HL-60 (cell line): ENCODE data around the gene SAMD9L.
A peak's percentile ranks its signal among the peaks of the same experiment; 100 is the strongest.

Experiments used
- DNase-seq, 2 experiments: peaks; one replicate each; pipeline ENCODE4 v3.0.0-alpha.2; 2010 to 2020; ENCODE audit warnings: low read depth in 1 of 2, low spot score in 1 of 2
- H3K27ac ChIP-seq: fragments of 250-450 bp; sonication (Bioruptor Pico); replicated peaks from 2 replicates; pipeline ENCODE4 v1.5.1; 2020; ENCODE audit warnings: mild to moderate bottlenecking, moderate library complexity
- H3K27me3 ChIP-seq: fragments of 250-450 bp; sonication (Bioruptor Pico); 2 replicates; pipeline ENCODE4 v1.5.1; 2021; ENCODE audit warnings: mild to moderate bottlenecking, moderate library complexity; ENCODE audit not compliant: insufficient read depth, poor library complexity, severe bottlenecking
- H3K4me3 ChIP-seq: replicated peaks from 2 replicates; pipeline ENCODE4 v1.5.1; 2011; ENCODE audit warnings: mild to moderate bottlenecking, control low read depth, low read length; ENCODE audit not compliant: insufficient read depth
- CTCF ChIP-seq: IDR thresholded peaks from one replicate; pipeline ENCODE4 v1.5.1; 2011; ENCODE audit warnings: low read length, control low read depth, inconsistent platforms; ENCODE audit not compliant: insufficient read depth
- GABPA ChIP-seq: IDR thresholded peaks from 2 replicates; pipeline ENCODE4 v1.6.1; 2012; ENCODE audit warnings: low read depth
- POLR2AphosphoS5 ChIP-seq: IDR thresholded peaks from 2 replicates; pipeline ENCODE4 v1.6.1; 2012; ENCODE audit warnings: low read depth
- REST ChIP-seq: IDR thresholded peaks from 2 replicates; pipeline ENCODE4 v1.6.1; 2012; ENCODE audit warnings: low read depth; ENCODE audit not compliant: insufficient replicate concordance
- SPI1 ChIP-seq: IDR thresholded peaks from 2 replicates; pipeline ENCODE4 v1.6.1; 2012; ENCODE audit warnings: low read depth, mild to moderate bottlenecking, borderline replicate concordance

The SAMD9L gene

GRCh38 chr7:93150200-93150835, 2.1 kb upstream of the SAMD9L start:
- no peak overlapping the region for H3K27ac ChIP-seq
- H3K27me3 ChIP-seq: no peaks in the 10 kb centered on the region
- 0 out of 2 replicates have a peak, but pooled peaks have one; percentile 32 for TF ChIP-seq SPI1
- TF ChIP-seq CTCF: no peak
- no peak overlapping the region for H3K4me3 ChIP-seq
- peak in 1 of 2 experiments; percentile 49 for DNase-seq

GRCh38 chr7:93148727-93149126, 542 bp upstream of the SAMD9L start:
- H3K4me3 ChIP-seq: no peak overlapping the region
- no peak for DNase-seq
- H3K27ac ChIP-seq: peak overlapping the region; percentile 65
- no peak for TF ChIP-seq POLR2AphosphoS5
- no peak for TF ChIP-seq SPI1
- no peak for TF ChIP-seq GABPA
- TF ChIP-seq CTCF: no peak
- TF ChIP-seq REST: no peak
- H3K27me3 ChIP-seq: no peaks in the 10 kb centered on the region

GRCh38 chr7:93147363-93147762, 822 bp downstream of the SAMD9L start:
- peak overlapping the region; percentile 33 for H3K4me3 ChIP-seq
- peak in 1 of 2 experiments; percentile 32 for DNase-seq
- TF ChIP-seq SPI1 (no peak), GABPA (no peak), CTCF (no peak), REST (no peak), POLR2AphosphoS5 (no peak)
- H3K27me3 ChIP-seq: no peaks in the 10 kb centered on the region
- H3K27ac ChIP-seq: peak overlapping the region; percentile 65

GRCh38 chr7:93146472-93147141, 1.6 kb downstream of the SAMD9L start:
- no peaks in the 10 kb centered on the region for H3K27me3 ChIP-seq
- H3K4me3 ChIP-seq: no peak overlapping the region
- peak in 1 of 2 experiments; percentile 28 for DNase-seq
- peak overlapping the region; percentile 65 for H3K27ac ChIP-seq
- TF ChIP-seq SPI1: peak; percentile 83
- no peak for TF ChIP-seq REST
- no peak for TF ChIP-seq POLR2AphosphoS5
